Neural progenitor cell (in vitro differentiated cells): ENCODE measurements around the gene ZNF597. TPM values are rescaled to one million over a fixed set of nuclear protein-coding genes. Genes with fewer than 3 reads are reported as not detected.

Experiments used
- DNase-seq: peaks from one replicate; pipeline ENCODE4 v3.0.0-alpha.2; 2016; ENCODE audit warnings: low spot score
- H2AFZ ChIP-seq: fragments of 200-600 bp; sonication (generic); replicated peaks from 2 replicates; pipeline ENCODE4 v1.6.1; 2016; ENCODE audit warnings: antibody characterized with exemption
- H3F3A ChIP-seq: fragments of 200-600 bp; sonication (generic); 2 replicates; pipeline ENCODE4 v1.6.1; 2016; ENCODE audit warnings: antibody characterized with exemption, low read depth
- H3K27ac ChIP-seq: fragments of 200-600 bp; sonication (generic); 2 replicates; pipeline ENCODE4 v1.5.1; 2016; ENCODE audit warnings: mild to moderate bottlenecking
- H3K27me3 ChIP-seq: fragments of 200-600 bp; sonication (generic); 2 replicates; pipeline ENCODE4 v1.6.1; 2016; ENCODE audit warnings: mild to moderate bottlenecking, moderate library complexity
- H3K36me3 ChIP-seq: fragments of 200-600 bp; sonication (generic); 2 replicates; pipeline ENCODE4 v1.5.1; 2016
- H3K4me1 ChIP-seq: fragments of 200-600 bp; sonication (generic); 2 replicates; pipeline ENCODE4 v1.6.1; 2016; ENCODE audit warnings: mixed run types
- H3K4me2 ChIP-seq: fragments of 200-600 bp; sonication (generic); 2 replicates; pipeline ENCODE4 v1.6.1; 2016
- H3K4me3 ChIP-seq: fragments of 200-600 bp; sonication (generic); 2 replicates; pipeline ENCODE4 v1.5.1; 2016
- H3K79me2 ChIP-seq: fragments of 200-600 bp; sonication (generic); 2 replicates; pipeline ENCODE4 v1.6.1; 2016; ENCODE audit warnings: low read depth
- H3K9ac ChIP-seq: fragments of 200-600 bp; sonication (generic); 2 replicates; pipeline ENCODE4 v1.6.1; 2016
- H3K9me3 ChIP-seq: fragments of 200-600 bp; sonication (generic); 2 replicates; pipeline ENCODE4 v1.5.1; 2016; ENCODE audit warnings: low read depth
- H4K20me1 ChIP-seq: fragments of 200-600 bp; sonication (generic); 2 replicates; pipeline ENCODE4 v1.6.1; 2016; ENCODE audit warnings: low read depth
- H3K27ac Mint-ChIP-seq: 3 replicates; pipeline ENCODE4 v1.8.0; 2021; ENCODE audit warnings: mixed read lengths
- H3K27me3 Mint-ChIP-seq: 2 replicates; pipeline ENCODE4 v1.8.0; 2022; ENCODE audit warnings: low read depth, mild to moderate bottlenecking, inconsistent platforms, moderate library complexity, mixed read lengths; ENCODE audit not compliant: insufficient read depth
- H3K36me3 Mint-ChIP-seq: 3 replicates; pipeline ENCODE4 v1.8.0; 2021; ENCODE audit warnings: mixed read lengths
- H3K4me1 Mint-ChIP-seq: 3 replicates; pipeline ENCODE4 v1.8.0; 2021; ENCODE audit warnings: mixed read lengths
- H3K4me3 Mint-ChIP-seq: 3 replicates; pipeline ENCODE4 v1.8.0; 2021; ENCODE audit warnings: mild to moderate bottlenecking, moderate library complexity, mixed read lengths
- H3K9me3 Mint-ChIP-seq: 3 replicates; pipeline ENCODE4 v1.8.0; 2020; ENCODE audit warnings: mixed read lengths
- EZH2 ChIP-seq: fragments of 200-600 bp; sonication (generic); IDR thresholded peaks from 2 replicates; pipeline ENCODE4 v1.6.1; 2017; ENCODE audit warnings: antibody characterized with exemption, mild to moderate bottlenecking, moderate library complexity
- EZH2phosphoT487 ChIP-seq: fragments of 200-600 bp; sonication (generic); IDR thresholded peaks from 2 replicates; pipeline ENCODE4 v1.6.1; 2017; ENCODE audit warnings: antibody characterized with exemption
- total RNA-seq: library from RNA; depleted of rRNA; stranded (reverse); fragments of >200 nt; gene quantifications from 2 replicates; pipeline ENCODE4 v1.2.3, GENCODE V29; 2015; ENCODE audit warnings: low replicate concordance
- TF ChIP-seq, protein P1 (sequence below): fragments of 200-600 bp; sonication (generic); IDR thresholded peaks from 2 replicates; pipeline ENCODE4 v1.5.1; 2017; ENCODE audit warnings: antibody characterized with exemption, mild to moderate bottlenecking

ZNF597 gene
- total RNA-seq, 1 donor from 2014 or later: 1.4 TPM

DNA sequence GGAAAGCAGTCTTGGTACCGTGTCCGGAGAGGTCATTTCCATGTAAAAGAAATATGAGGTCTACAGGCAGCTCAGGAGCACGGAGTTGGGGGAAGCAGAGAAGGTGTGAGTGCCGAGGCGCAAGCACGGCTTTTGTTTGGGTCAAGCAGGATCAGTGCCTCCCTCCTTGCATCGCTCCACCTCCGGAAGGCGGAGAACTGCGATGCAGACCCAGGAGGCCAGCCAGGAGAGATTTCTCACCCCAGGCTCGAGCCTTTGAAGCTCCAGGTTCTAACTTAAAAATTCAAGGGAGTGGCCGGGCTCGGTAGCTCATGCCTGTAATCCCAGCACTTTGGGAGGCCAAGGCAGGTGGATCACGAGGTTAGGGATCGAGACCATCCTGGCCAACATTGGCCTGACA, 25.2 kb upstream of the ZNF597 start:
- Mint-ChIP-seq H3K4me1 (peaks cover 22% of the 10 kb centered on the region), H3K27ac (peak overlapping the region; percentile 72), H3K9me3 (peaks cover 2% of the 10 kb centered on the region), H3K27me3 (peaks cover 4% of the 10 kb centered on the region), H3K36me3 (peaks cover 27% of the 10 kb centered on the region), H3K4me3 (no peak overlapping the region)
- Histone ChIP-seq H3K4me3 (no peak overlapping the region), H3K27ac (peak overlapping the region; percentile 80), H2AFZ (no peak overlapping the region), H3K4me2 (peak overlapping the region; percentile 61), H4K20me1 (peaks cover 18% of the 10 kb centered on the region), H3K9ac (no peak overlapping the region), H3K9me3 (no peaks in the 10 kb centered on the region), H3K27me3 (no peaks in the 10 kb centered on the region), H3K4me1 (peaks cover 12% of the 10 kb centered on the region), H3K79me2 (peaks cover 100% of the 10 kb centered on the region), H3F3A (peaks cover 5% of the 10 kb centered on the region), H3K36me3 (no peaks in the 10 kb centered on the region)
- no peak for DNase-seq
- TF ChIP-seq EZH2phosphoT487: no peak
- no peak for TF ChIP-seq EZH2
- TF ChIP-seq, protein P1, sequence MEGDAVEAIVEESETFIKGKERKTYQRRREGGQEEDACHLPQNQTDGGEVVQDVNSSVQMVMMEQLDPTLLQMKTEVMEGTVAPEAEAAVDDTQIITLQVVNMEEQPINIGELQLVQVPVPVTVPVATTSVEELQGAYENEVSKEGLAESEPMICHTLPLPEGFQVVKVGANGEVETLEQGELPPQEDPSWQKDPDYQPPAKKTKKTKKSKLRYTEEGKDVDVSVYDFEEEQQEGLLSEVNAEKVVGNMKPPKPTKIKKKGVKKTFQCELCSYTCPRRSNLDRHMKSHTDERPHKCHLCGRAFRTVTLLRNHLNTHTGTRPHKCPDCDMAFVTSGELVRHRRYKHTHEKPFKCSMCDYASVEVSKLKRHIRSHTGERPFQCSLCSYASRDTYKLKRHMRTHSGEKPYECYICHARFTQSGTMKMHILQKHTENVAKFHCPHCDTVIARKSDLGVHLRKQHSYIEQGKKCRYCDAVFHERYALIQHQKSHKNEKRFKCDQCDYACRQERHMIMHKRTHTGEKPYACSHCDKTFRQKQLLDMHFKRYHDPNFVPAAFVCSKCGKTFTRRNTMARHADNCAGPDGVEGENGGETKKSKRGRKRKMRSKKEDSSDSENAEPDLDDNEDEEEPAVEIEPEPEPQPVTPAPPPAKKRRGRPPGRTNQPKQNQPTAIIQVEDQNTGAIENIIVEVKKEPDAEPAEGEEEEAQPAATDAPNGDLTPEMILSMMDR: no peak

DNA sequence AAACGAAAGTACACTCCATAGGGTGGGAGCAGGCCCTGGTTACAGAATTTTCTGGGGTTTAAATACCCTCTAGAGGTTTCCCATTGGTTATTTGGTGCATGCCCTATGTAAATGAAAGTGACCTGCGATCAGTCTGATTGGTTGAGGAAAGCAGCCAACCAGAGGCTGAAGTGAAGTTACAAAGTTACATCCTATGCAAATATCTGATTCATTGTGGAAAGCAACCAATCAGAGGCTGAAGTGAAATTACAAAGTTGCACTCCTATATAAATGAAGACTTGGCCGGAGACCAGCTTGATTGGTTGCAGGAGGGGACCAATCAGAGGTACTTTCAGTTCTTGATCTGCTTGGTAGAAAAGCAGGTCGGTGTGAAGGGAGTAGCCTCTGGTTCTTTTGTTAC, 24.6 kb upstream of the ZNF597 start:
- peak overlapping the region; percentile 80 for H3K27ac ChIP-seq
- H3K9me3 ChIP-seq: no peaks in the 10 kb centered on the region
- peaks cover 13% of the 10 kb centered on the region for H4K20me1 ChIP-seq
- no peak overlapping the region for H2AFZ ChIP-seq
- peaks cover 4% of the 10 kb centered on the region for H3K27me3 Mint-ChIP-seq
- H3K4me3 ChIP-seq: no peak overlapping the region
- peaks cover 12% of the 10 kb centered on the region for H3K4me1 ChIP-seq
- peaks cover 22% of the 10 kb centered on the region for H3K4me1 Mint-ChIP-seq
- peak overlapping the region; percentile 61 for H3K4me2 ChIP-seq
- peak overlapping the region; percentile 18 for H3K4me3 Mint-ChIP-seq
- peaks cover 2% of the 10 kb centered on the region for H3K9me3 Mint-ChIP-seq
- no peak for DNase-seq
- H3K27me3 ChIP-seq: no peaks in the 10 kb centered on the region
- peaks cover 5% of the 10 kb centered on the region for H3F3A ChIP-seq
- peak overlapping the region; percentile 72 for H3K27ac Mint-ChIP-seq
- no peak overlapping the region for H3K9ac ChIP-seq
- H3K36me3 ChIP-seq: no peaks in the 10 kb centered on the region
- H3K79me2 ChIP-seq: peaks cover 100% of the 10 kb centered on the region
- TF ChIP-seq EZH2phosphoT487 (no peak), EZH2 (no peak)
- TF ChIP-seq, protein P1: no peak
- peaks cover 24% of the 10 kb centered on the region for H3K36me3 Mint-ChIP-seq

DNA sequence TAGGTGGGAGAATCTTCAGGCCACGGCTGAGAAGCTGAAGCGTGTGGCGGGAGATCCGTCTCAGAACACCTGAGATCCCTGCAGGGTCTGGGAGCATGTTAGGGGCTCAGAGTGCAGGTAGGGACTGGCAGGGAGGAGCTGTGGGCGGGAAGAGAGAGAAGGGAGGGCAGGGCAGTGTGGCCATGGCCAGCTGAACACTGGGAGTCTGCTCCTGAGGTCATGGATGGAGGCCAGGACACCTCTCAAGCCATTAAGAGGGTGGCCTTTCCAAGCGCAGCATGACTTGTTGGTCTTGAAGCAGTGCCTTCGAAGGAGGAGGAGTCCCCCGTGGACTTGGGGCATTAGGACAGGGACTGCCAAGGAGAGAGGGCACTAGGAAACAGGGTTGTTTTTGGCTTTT, 23.9 kb upstream of the ZNF597 start:
- no peak overlapping the region for H2AFZ ChIP-seq
- H3K27ac Mint-ChIP-seq: peak overlapping the region; percentile 42
- H3K27ac ChIP-seq: no peak overlapping the region

More for the DNA sequence above, 23.9 kb upstream of the ZNF597 start:
- no peak overlapping the region for H3K4me2 ChIP-seq
- H3K4me3 ChIP-seq: no peak overlapping the region
- H3K27me3 ChIP-seq: no peaks in the 10 kb centered on the region
- peaks cover 5% of the 10 kb centered on the region for H3F3A ChIP-seq
- H4K20me1 ChIP-seq: peaks cover 16% of the 10 kb centered on the region
- Mint-ChIP-seq H3K4me3 (no peak overlapping the region), H3K9me3 (peaks cover 2% of the 10 kb centered on the region), H3K4me1 (peaks cover 25% of the 10 kb centered on the region), H3K36me3 (peaks cover 21% of the 10 kb centered on the region), H3K27me3 (peaks cover 4% of the 10 kb centered on the region)
- peaks cover 100% of the 10 kb centered on the region for H3K79me2 ChIP-seq
- no peaks in the 10 kb centered on the region for H3K36me3 ChIP-seq
- peaks cover 12% of the 10 kb centered on the region for H3K4me1 ChIP-seq
- TF ChIP-seq EZH2phosphoT487: no peak
- TF ChIP-seq, protein P1: no peak
- no peak for TF ChIP-seq EZH2
- DNase-seq: no peak
- H3K9me3 ChIP-seq: no peaks in the 10 kb centered on the region
- H3K9ac ChIP-seq: no peak overlapping the region
